ENCODE results near the gene CYP19A1. TPM values are rescaled to one million over a fixed set of nuclear protein-coding genes. Genes with fewer than 3 reads are reported as not detected.

Gene CYP19A1
- total RNA-seq, 1 donor from 2014 or later = 0.95 TPM

DNA sequence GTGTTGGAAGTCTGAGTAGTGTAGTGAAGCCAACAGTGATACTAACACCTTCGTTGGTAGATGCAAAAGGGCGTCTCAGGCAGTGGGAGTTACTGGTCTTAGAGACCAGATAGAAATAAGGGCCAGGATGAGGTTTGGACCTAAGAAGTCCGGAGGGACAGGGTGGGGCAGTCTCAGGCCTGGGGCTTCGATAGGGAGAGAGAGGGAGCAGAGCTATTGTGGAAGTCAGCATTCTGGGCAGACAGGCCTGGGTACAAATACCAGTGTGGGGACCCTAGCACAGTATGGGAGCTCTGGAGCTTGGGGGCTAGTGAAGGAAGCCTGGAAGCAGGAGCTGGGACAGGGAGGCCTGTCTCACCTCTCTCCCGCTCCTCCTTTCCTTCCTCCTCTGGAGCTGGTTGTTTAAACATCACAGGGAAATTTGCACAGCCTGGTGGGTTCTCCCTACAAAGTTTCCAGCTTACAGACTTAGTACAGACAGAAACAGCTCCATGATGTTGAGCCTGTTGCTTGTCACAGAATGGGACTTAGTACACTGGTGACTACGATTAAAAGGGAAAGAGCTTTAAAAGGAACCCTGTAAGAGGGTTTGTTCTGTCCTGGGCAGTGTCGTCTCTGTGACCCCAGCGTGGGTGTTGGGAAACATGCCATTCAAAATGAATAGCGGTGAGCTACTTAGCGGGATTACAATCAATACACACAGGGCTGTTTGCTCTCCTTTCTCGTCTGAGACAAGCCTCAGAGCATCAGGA is 167.3 kb downstream of the CYP19A1 start:
- no peak for ATAC-seq

GRCh38 chr15:51168700-51169099 is 169.7 kb downstream of the CYP19A1 start:
- ATAC-seq (no peak), DNase-seq (no peak)
- TF ChIP-seq, protein P1, sequence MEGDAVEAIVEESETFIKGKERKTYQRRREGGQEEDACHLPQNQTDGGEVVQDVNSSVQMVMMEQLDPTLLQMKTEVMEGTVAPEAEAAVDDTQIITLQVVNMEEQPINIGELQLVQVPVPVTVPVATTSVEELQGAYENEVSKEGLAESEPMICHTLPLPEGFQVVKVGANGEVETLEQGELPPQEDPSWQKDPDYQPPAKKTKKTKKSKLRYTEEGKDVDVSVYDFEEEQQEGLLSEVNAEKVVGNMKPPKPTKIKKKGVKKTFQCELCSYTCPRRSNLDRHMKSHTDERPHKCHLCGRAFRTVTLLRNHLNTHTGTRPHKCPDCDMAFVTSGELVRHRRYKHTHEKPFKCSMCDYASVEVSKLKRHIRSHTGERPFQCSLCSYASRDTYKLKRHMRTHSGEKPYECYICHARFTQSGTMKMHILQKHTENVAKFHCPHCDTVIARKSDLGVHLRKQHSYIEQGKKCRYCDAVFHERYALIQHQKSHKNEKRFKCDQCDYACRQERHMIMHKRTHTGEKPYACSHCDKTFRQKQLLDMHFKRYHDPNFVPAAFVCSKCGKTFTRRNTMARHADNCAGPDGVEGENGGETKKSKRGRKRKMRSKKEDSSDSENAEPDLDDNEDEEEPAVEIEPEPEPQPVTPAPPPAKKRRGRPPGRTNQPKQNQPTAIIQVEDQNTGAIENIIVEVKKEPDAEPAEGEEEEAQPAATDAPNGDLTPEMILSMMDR (IDR thresholded peaks at IDR 0.05) = no peak
- Histone ChIP-seq H3K9me3 (no peaks in the 10 kb centered on the region), H3K27ac (no peak overlapping the region), H3K36me3 (no peaks in the 10 kb centered on the region), H3K4me3 (no peak overlapping the region), H3K27me3 (ENCODE audit: low read depth) (peaks cover 6% of the 10 kb centered on the region), H3K4me1 (peaks cover 19% of the 10 kb centered on the region)
- intact Hi-C loops (cut with DNase I) = no loop called here

More for the DNA sequence above, 167.3 kb downstream of the CYP19A1 start:
- TF ChIP-seq, protein P1 (IDR thresholded peaks at IDR 0.05) = no peak
- no peaks in the 10 kb centered on the region for H3K27me3 ChIP-seq (ENCODE audit: low read depth)
- no peak overlapping the region for H3K4me3 ChIP-seq
- H3K27ac ChIP-seq = no peak overlapping the region
- intact Hi-C loops (cut with DNase I) = no loop called here
- peaks cover 17% of the 10 kb centered on the region for H3K4me1 ChIP-seq
- H3K9me3 ChIP-seq = no peaks in the 10 kb centered on the region
- no peak for DNase-seq
- no peaks in the 10 kb centered on the region for H3K36me3 ChIP-seq

DNA sequence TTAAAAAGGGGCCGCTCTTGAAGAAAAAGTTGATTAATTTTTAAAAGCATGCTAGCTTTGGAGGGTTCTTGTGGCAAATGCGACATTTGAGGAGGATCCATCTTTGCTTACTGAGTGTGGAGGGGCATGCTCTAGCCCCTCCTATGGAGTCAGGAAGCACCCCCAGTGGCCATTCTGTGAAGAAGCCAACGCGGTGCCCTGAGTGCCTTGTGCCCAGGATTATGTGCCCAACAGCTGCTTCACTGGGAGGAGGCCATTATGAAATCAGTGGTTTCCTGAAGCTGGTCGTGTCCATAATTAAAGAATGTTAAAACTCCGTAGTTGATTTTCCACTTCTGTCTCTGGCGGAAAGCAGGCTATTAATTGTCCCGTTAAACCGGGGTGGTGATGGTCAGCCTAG is 174.6 kb downstream of the CYP19A1 start:
- TF ChIP-seq, protein P1 (IDR thresholded peaks at IDR 0.05) = no peak
- Histone ChIP-seq H3K36me3 (no peaks in the 10 kb centered on the region), H3K27me3 (ENCODE audit: low read depth) (peaks cover 6% of the 10 kb centered on the region), H3K9me3 (no peaks in the 10 kb centered on the region), H3K4me3 (no peak overlapping the region), H3K27ac (no peak overlapping the region), H3K4me1 (peaks cover 9% of the 10 kb centered on the region)
- DNase-seq = no peak
- peak in 1 of 2 donors; percentile 29 for ATAC-seq
- intact Hi-C loops (cut with DNase I) = no loop called here

DNA sequence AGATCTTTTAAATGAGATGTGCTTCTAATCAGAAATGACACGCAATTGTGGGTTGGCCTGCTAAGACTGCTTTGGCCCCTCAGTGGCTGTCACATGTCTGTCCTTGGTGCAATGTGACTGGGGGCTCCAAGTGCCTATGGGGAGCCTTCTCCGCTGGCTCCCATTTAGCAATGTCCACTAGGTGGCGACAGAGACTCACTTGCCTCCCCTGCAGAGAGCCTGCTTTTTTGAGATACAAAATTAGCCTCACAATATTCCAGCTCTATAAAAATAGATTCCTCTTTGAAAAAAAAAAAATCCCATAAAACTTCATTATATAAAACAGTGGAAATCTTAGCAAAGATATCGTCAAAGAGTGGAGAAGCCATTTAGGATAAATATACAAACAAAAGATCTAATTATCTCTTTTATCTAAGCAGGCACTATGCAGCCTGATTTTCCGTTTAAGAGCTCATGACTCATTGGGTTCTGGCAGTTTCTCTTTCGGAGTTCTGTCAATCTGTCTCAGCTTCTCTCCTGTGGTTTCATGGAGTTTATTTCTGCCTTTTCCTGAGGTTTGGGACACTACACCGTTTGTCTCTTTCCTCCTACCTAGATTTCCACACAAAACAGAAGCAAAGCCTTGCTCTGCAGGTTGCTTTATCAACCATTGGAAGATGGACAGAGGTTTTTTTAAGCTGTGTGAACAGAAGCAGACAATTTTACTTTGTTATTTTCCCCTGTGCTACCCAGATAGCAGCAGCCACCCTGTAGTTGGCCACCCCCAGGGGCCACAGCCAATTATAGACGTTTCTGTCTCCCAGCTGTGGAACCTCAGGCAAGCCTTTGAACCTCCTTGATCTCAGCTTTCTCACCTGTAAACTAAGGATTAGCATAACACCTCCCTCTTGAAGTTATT is 175.3 kb downstream of the CYP19A1 start:
- intact Hi-C loops (cut with DNase I) = no loop called here
- H3K27me3 ChIP-seq (ENCODE audit: low read depth) = peaks cover 6% of the 10 kb centered on the region
- peaks cover 9% of the 10 kb centered on the region for H3K4me1 ChIP-seq
- peak; percentile 91 for ATAC-seq
- DNase-seq = peak; percentile 61
- H3K27ac ChIP-seq = no peak overlapping the region
- H3K9me3 ChIP-seq = no peaks in the 10 kb centered on the region
- H3K36me3 ChIP-seq = no peaks in the 10 kb centered on the region
- H3K4me3 ChIP-seq = peak overlapping the region; percentile 9
- TF ChIP-seq, protein P1 (IDR thresholded peaks at IDR 0.05) = peak; percentile 96

DNA sequence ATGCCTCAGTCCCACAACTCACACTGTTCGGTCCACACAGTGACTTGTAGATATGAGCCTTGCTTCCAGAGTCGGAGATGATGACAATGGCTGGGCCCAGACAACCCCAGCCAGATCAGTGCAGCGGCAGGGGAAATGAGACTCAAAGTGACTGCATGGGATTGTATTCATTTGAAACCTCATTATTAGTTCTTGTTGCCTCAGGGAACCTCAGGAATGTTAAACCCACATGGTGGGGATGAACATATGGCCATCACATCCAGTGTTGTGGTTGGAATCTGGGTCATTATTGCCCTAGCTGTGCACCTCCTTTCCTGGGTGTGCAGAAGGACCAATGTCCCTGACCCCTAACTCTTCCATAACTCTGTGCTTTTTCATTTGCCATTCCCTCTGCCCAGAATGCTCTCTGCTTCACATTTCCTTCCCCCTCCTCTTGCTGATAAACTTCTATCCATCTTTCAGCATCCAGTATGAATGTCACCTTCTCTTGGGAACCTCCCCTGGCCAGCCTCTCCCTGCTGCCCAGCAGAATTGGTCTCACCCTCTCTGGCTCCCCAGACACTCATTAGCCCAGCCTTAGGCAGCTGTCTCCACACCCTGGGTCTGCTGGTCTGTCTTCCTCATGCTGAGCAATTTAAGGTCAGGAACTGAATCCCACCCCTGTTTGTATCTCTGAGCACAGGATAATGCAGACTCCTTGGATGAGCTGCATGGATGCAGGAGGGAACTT is 176.7 kb downstream of the CYP19A1 start:
- no peak for ATAC-seq
- intact Hi-C loops (cut with DNase I) = no loop called here
- no peaks in the 10 kb centered on the region for H3K36me3 ChIP-seq
- peaks cover 6% of the 10 kb centered on the region for H3K27me3 ChIP-seq (ENCODE audit: low read depth)
- no peak for DNase-seq
- no peaks in the 10 kb centered on the region for H3K9me3 ChIP-seq
- TF ChIP-seq, protein P1 (IDR thresholded peaks at IDR 0.05) = no peak
- H3K4me3 ChIP-seq = no peak overlapping the region
- H3K27ac ChIP-seq = no peak overlapping the region
- H3K4me1 ChIP-seq = peaks cover 9% of the 10 kb centered on the region

Data from lower lobe of right lung (tissue), 2 donors.